Activated CD4-positive, alpha-beta memory T cell treated with anti-CD3 and anti-CD28 coated beads for 36 hours (primary cell): ENCODE data around the gene CIB4. TPM values are rescaled to one million over a fixed set of nuclear protein-coding genes. Genes with fewer than 3 reads are reported as not detected.

Experiments used
- CTCF ChIA-PET: fragments of 350-600 bp; sonication (Branson Sonifier 250); formaldehyde crosslinking; loops from one replicate; lab custom pipeline; 2021; ENCODE audit warnings: antibody characterized with exemption, inconsistent platforms; lab: Charles Lee
- POLR2A ChIA-PET: fragments of 350-600 bp; sonication (Branson Sonifier 250); formaldehyde crosslinking; loops from one replicate; lab custom pipeline; 2021; ENCODE audit warnings: antibody characterized with exemption; lab: Charles Lee
- DNase-seq: peaks from one replicate; pipeline ENCODE4 v3.0.0-alpha.2; 2020
- H3K27ac Mint-ChIP-seq: one replicate; pipeline ENCODE4 v1.8.0; 2021; ENCODE audit warnings: mixed read lengths
- H3K27me3 Mint-ChIP-seq: one replicate; pipeline ENCODE4 v1.8.0; 2021; ENCODE audit warnings: mixed read lengths
- H3K36me3 Mint-ChIP-seq: one replicate; pipeline ENCODE4 v1.8.0; 2021; ENCODE audit warnings: mixed read lengths
- H3K4me1 Mint-ChIP-seq: one replicate; pipeline ENCODE4 v1.8.0; 2021; ENCODE audit warnings: low read depth, mixed read lengths
- H3K4me3 Mint-ChIP-seq: one replicate; pipeline ENCODE4 v1.8.0; 2021; ENCODE audit warnings: mild to moderate bottlenecking, mixed read lengths
- H3K9me3 Mint-ChIP-seq: one replicate; pipeline ENCODE4 v1.8.0; 2021; ENCODE audit warnings: mixed read lengths
- intact Hi-C: fragments of 100-400 bp; cut with micrococcal nuclease; formaldehyde crosslinking; loops from one replicate; pipeline ENCODE4 v1.15.1; 2023
- total RNA-seq, 2 experiments: library from RNA; stranded (reverse); gene quantifications; one replicate each; pipeline ENCODE4 v1.2.3, GENCODE V29; 2021

Gene CIB4
- total RNA-seq, 2 experiments from 2014 or later: not detected

DNA sequence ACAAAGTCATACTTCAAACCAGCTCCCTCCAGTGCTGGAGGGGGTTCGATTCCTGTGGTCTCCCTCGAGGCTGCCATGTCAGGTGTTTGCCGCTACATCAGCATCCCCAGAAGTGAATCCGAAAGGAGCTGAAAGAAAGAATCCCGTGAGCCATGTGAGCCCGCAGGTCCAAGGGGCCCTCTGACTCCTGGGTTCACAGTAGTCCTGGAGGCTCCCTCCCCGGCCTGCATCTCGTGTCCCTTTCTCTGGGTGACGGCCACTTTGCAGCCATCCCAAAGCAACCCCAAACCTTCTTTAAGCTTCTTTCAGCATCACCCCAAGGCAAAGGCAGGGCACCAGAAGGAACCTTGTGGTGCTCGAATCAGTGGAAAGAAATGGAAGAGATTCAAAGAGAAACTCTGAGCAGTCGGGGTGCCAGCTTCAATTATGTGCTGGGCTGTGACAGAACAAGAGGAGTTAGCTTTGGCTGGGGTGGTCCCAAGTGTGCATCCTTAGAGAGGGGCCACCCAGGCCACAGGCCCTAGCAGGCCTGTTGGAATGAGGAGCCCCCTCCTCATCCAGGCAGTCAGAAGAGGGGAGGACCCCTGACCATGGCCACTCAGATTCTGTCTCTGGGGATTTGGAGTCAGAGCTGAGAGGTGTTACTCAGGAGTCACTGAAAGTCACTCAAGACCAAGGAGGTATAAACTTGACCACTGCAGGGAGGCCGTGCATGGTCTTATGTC lies 59.7 kb downstream of the CIB4 start:
- Mint-ChIP-seq H3K4me1 (no peaks in the 10 kb centered on the region), H3K27me3 (peaks cover 18% of the 10 kb centered on the region), H3K27ac (no peak overlapping the region), H3K4me3 (no peak overlapping the region), H3K9me3 (no peaks in the 10 kb centered on the region), H3K36me3 (no peaks in the 10 kb centered on the region)
- ChIA-PET CTCF (interaction anchor here (0.7 to 5.3 kb wide), 3 partner anchors 79 to 380 kb away, joined by 3 to 37 read pairs (median 3); no protein-coding TSS in a partner anchor), POLR2A (no interaction called here)
- no peak for DNase-seq
- intact Hi-C loops: no loop called here

DNA sequence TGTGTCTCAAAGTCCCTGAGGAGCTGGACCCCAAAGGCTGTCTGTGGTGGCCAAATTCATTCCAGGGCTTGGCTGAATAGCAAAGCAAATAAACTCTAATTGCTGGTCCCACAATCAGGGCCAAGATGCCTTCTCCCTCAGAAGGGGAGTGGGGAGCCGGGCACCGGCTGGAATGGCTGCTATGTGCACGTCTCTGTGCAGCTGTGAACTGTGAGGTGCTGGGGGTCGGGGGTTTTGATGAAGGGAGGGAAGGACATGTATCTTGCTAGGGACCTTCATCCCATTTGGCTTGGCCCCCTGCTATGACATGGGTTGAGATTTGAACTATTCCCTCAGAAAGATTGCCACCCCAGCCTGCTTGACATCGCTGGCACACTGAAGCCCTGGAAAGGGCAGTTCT lies 60.4 kb downstream of the CIB4 start:
- H3K36me3 Mint-ChIP-seq: no peaks in the 10 kb centered on the region
- H3K4me1 Mint-ChIP-seq: no peaks in the 10 kb centered on the region
- H3K27ac Mint-ChIP-seq: no peak overlapping the region
- no peaks in the 10 kb centered on the region for H3K9me3 Mint-ChIP-seq
- no peak for DNase-seq
- ChIA-PET POLR2A (no interaction called here), CTCF (interaction anchor here (0.7 to 5.3 kb wide), 2 partner anchors 78 to 381 kb away, joined by 3 to 37 read pairs; no protein-coding TSS in a partner anchor)
- peaks cover 14% of the 10 kb centered on the region for H3K27me3 Mint-ChIP-seq
- intact Hi-C loops: no loop called here
- H3K4me3 Mint-ChIP-seq: no peak overlapping the region

DNA sequence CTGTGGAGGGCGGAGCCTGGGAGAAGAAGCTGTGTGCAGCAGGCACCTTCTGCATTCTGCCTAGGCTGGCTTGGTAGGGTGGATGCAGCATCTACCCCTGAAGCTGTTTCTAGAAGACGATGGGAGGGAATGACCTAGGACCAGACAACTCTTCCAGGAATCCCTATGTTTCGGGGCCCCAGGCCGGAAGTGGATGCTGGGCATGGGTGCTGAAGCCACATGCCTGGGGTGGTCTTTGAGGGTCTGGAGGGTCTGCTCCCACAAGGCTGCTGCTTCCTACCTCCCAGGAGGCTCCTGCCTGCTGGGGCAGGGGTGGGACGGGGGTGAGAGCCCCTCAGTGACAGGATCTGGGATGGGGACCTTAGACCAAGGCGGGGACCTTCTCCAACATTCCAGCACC lies 61.0 kb downstream of the CIB4 start:
- no peaks in the 10 kb centered on the region for H3K36me3 Mint-ChIP-seq

DNA sequence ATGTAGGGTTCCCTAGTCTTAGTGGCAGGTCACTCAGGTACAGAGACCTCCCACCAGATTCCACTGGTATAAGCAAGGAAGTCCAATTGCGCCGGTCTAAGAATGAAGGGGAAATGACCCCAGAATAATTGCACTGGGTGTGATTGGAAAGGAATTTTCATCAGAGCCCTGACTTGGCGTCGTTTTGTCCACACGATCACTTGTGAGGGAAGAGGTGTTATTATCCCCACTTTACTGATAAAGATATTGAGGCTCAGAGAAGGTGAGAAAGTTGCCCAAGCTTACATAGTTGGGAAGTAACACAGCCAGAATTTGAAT lies 61.5 kb downstream of the CIB4 start:
- Mint-ChIP-seq H3K27ac (no peak overlapping the region), H3K27me3 (peaks cover 10% of the 10 kb centered on the region), H3K4me3 (no peak overlapping the region), H3K9me3 (no peaks in the 10 kb centered on the region), H3K36me3 (no peaks in the 10 kb centered on the region), H3K4me1 (no peaks in the 10 kb centered on the region)
- intact Hi-C loops: no loop called here
- ChIA-PET CTCF (interaction anchor here (1.0 to 5.3 kb wide), 2 partner anchors 77 to 99 kb away, joined by 3 to 37 read pairs; no protein-coding TSS in a partner anchor), POLR2A (no interaction called here)
- DNase-seq: no peak

More for the DNA sequence above, 61.0 kb downstream of the CIB4 start:
- POLR2A ChIA-PET: no interaction called here
- H3K27me3 Mint-ChIP-seq: peaks cover 12% of the 10 kb centered on the region
- CTCF ChIA-PET: interaction anchor here (5.3 kb wide), 1 partner anchor 77 kb away, joined by 37 read pairs; no protein-coding TSS in a partner anchor
- no peak overlapping the region for H3K27ac Mint-ChIP-seq
- no peak overlapping the region for H3K4me3 Mint-ChIP-seq
- peak; percentile 8 for DNase-seq
- no peaks in the 10 kb centered on the region for H3K4me1 Mint-ChIP-seq
- intact Hi-C loops: no loop called here
- no peaks in the 10 kb centered on the region for H3K9me3 Mint-ChIP-seq

DNA sequence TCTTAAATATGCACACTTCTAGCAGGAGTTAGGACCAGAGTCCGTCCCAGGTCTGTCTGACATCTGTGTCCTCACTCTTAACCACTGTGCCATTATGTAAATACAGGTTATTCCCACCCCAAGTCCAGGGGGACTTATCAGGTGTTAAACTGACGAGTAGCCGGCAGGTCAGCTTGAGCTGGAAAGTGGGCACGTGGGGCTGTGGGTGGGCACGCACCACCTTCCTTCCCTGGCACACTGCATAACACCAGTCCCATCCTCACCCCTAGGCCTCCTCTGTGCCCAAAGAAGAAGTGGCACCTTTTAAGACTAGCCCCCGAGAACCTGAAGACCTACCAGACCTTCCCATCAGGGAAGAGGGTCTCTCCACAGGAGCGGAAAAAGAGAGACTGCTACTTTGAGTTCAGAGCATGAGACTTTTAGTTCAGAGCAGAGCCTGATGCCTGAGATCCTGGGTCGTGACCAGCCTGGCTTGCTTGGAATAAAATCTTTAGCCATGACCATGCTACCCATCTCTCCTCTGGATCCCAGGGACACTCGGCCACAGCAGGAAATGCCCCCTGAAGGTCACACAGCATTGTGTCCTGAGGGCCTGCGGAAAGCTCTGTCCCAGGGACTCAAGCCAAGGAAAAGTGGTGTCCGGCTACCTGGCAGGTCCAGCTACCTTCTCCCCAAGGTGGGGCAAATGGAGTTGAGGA lies 62.0 kb downstream of the CIB4 start:
- Mint-ChIP-seq H3K27ac (no peak overlapping the region), H3K4me3 (no peak overlapping the region), H3K36me3 (no peaks in the 10 kb centered on the region), H3K4me1 (no peaks in the 10 kb centered on the region), H3K9me3 (no peaks in the 10 kb centered on the region), H3K27me3 (peaks cover 10% of the 10 kb centered on the region)
- ChIA-PET POLR2A (no interaction called here), CTCF (interaction anchor here (1.0 to 5.3 kb wide), 9 partner anchors 11 to 172 kb away, joined by 3 to 37 read pairs (median 9); no protein-coding TSS in a partner anchor)
- intact Hi-C loops: no loop called here
- DNase-seq: no peak

DNA sequence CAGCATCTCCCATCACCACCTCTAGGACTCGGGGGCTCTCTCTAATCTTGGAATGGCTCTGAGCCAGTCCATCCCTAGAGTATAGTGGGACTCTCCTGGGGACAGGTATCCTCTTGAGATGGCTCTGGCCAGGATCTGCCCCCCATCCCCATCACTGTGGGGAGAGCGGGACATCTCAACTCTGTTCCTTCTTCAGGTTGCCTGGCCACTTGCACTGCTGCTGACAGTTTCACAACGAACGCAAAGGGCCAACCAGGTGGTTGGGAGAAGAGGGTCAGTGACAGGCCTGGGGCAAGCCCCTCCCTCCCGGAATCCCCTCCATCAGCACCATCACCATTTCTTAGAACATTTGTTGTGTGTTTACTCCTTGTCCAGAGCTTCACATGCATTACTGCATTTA lies 62.6 kb downstream of the CIB4 start:
- Mint-ChIP-seq H3K27ac (no peak overlapping the region), H3K4me3 (no peak overlapping the region), H3K36me3 (no peaks in the 10 kb centered on the region), H3K9me3 (no peaks in the 10 kb centered on the region), H3K27me3 (peaks cover 10% of the 10 kb centered on the region), H3K4me1 (no peaks in the 10 kb centered on the region)
- no peak for DNase-seq
- POLR2A ChIA-PET: no interaction called here
- intact Hi-C loops: no loop called here
- CTCF ChIA-PET: interaction anchor here (0.9 to 5.3 kb wide), 25 partner anchors 9 to 344 kb away, joined by 3 to 37 read pairs (median 6); no protein-coding TSS in a partner anchor

DNA sequence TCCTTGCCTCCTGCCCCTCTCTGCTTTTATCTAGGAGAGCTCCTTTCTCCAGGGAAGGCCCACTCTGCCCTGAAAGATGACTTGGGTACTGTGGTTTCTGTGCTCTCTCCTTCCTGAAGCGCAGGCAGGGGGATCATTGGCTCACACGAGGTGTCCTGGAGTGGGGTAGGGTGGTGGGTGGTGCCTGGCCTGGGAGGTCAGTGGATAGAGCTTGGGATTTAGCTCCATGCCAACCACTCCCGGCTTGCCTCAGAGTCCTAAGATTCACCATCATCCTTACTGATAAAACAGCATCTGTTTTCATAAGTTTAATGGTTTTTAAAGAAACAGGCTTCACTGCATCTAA lies 63.1 kb downstream of the CIB4 start:
- Mint-ChIP-seq H3K4me1 (no peaks in the 10 kb centered on the region), H3K9me3 (no peaks in the 10 kb centered on the region), H3K36me3 (no peaks in the 10 kb centered on the region), H3K27me3 (peaks cover 10% of the 10 kb centered on the region), H3K27ac (no peak overlapping the region), H3K4me3 (no peak overlapping the region)
- CTCF ChIA-PET: interaction anchor here (0.7 to 5.3 kb wide), 37 partner anchors 8 to 724 kb away, joined by 3 to 37 read pairs (median 4); a partner anchor contains a TSS
- intact Hi-C loops: no loop called here
- POLR2A ChIA-PET: no interaction called here
- no peak for DNase-seq

DNA sequence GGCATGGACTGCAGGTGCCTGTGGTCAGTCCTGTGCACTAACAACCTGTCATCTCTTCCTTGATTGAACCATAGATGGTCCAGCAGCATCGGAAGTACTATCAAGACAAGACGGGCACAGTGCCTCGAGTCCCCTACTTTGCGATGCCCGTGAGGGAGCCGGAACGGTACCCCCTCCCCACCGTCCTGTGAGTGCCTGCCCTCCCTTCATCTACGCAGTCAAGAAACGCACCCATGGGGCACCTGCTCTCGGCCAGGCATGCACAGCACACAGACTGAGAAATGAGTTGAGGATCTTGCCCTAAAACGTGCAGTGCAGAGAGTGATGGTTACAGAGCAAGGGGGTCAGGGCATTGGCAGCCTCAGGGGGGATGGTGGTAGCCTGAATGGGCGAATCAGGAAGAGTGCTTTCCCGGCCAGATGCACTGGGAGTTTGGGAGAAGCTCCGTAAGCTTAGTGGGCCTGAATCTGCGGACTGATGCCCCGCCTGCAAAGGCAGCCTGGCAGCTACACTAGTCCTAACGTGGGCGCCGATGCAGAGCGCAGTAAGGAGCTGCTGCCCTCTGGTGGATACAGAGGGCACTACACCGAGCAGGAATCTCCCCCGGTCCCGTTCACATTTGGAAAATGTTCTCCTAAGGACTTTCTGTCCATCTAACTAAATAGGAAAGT lies 63.6 kb downstream of the CIB4 start:
- ChIA-PET POLR2A (no interaction called here), CTCF (interaction anchor here (0.5 to 5.3 kb wide), 38 partner anchors 8 to 724 kb away, joined by 3 to 37 read pairs (median 4); a partner anchor contains a TSS)
- DNase-seq: peak; percentile 74

DNA sequence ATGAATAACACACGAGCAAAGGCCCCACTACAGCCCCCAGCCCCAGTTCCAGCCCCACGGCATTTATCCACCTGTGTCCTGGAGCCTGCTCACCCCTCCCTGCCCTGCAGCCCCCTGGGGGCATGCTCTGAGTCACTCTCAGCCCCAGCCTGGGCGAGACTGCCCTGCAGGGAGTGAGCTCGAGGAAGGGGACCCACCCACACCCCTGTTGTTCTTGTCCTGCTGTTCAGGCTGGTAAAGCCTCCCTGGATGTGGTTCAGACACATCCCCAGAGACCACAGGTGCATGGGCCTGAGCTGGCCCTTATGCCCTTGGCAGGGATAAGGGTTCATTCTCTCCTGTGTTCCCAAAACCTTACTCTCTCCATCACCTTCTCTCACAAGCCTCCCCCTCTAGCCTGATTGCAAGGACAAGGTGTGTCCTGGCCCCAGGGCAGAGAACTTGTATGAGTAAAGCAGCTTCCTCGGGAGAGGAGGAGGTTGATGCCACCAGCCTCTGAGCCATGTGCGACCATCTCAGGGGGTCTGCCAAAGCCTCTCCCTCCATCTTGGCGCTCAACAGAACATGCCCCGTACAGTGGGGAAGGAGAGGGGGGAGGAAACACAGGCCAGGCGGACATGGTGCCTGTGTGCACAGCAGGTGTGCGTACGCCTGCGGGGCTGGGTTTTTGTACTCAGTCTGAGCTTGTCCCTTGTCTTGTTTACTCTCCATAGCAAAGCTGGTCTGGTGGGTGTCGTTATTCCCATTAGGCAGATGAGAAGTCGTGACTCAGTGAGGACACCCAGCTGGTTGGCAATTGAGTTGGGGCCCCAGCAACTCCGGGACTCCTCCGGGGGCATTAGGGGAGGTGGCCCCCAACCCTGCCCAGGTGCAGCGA lies 64.4 kb downstream of the CIB4 start:
- no peak overlapping the region for H3K27ac Mint-ChIP-seq
- intact Hi-C loops: loop anchor here (1.0 kb wide), 1 partner anchor 74 kb away; no protein-coding TSS in a partner anchor
- ChIA-PET POLR2A (no interaction called here), CTCF (interaction anchor here (1.1 to 5.3 kb wide), 12 partner anchors 9 to 346 kb away, joined by 3 to 37 read pairs (median 8); no protein-coding TSS in a partner anchor)
- H3K9me3 Mint-ChIP-seq: no peaks in the 10 kb centered on the region
- H3K36me3 Mint-ChIP-seq: no peaks in the 10 kb centered on the region
- H3K4me3 Mint-ChIP-seq: no peak overlapping the region
- no peak for DNase-seq
- H3K27me3 Mint-ChIP-seq: peaks cover 10% of the 10 kb centered on the region
- H3K4me1 Mint-ChIP-seq: no peaks in the 10 kb centered on the region

More for the DNA sequence above, 63.6 kb downstream of the CIB4 start:
- H3K36me3 Mint-ChIP-seq: no peaks in the 10 kb centered on the region
- no peak overlapping the region for H3K27ac Mint-ChIP-seq
- no peak overlapping the region for H3K4me3 Mint-ChIP-seq
- H3K4me1 Mint-ChIP-seq: no peaks in the 10 kb centered on the region
- peaks cover 10% of the 10 kb centered on the region for H3K27me3 Mint-ChIP-seq
- intact Hi-C loops: loop anchor here (1.0 kb wide), 1 partner anchor 74 kb away; no protein-coding TSS in a partner anchor
- no peaks in the 10 kb centered on the region for H3K9me3 Mint-ChIP-seq

DNA sequence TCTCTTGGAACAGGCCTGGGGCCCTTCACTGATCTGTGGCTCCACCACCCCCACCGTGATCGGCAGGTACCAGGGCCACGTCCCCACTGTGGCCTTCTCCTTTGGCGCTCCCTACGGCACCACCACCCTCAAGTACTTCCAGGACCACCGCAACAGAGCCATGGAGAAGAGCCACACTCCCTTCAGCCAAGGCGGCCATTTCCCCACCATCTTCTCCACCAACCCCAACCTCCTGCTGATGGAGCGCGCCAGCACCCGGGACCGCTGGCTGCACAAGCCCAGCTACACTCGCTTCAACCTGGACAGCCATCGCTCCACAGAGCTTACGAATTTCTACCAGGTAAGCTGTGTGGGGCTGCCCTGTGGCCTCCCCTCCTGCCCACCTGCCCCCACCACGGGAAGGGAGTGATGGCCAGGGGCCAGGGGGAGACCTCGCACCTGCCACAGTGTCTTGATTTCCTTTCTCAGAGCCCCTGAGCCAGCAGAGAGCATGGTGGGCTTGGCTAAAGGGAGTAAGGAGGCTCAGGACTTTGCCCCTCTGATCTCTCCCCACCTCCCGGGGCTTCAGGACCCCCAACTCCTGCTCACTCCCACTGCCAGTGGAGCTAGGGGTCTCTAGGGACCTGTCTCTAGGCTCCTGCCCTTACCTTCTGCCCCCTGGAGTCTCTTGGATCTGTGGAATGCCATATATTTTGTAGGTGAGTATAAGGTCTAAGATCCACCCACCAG lies 65.2 kb downstream of the CIB4 start:
- no peak for DNase-seq
- Mint-ChIP-seq H3K27ac (no peak overlapping the region), H3K27me3 (peaks cover 7% of the 10 kb centered on the region), H3K4me3 (no peak overlapping the region), H3K9me3 (no peaks in the 10 kb centered on the region), H3K36me3 (no peaks in the 10 kb centered on the region), H3K4me1 (no peaks in the 10 kb centered on the region)
- POLR2A ChIA-PET: no interaction called here
- intact Hi-C loops: no loop called here
- CTCF ChIA-PET: interaction anchor here (0.6 to 5.3 kb wide), 3 partner anchors 10 to 318 kb away, joined by 3 to 37 read pairs (median 11); no protein-coding TSS in a partner anchor
